OCI-LY1 (cell line): ENCODE results near the gene RUBCN.
"Not testable (repeated sequence)": the region's sequence is repeated elsewhere in the genome, so short reads cannot be mapped to it uniquely, and the experiment has no call there.

Experiments
- EZH2 ChIP-seq: fragments of 200-600 bp; sonication (generic), shearing (Covaris generic); IDR thresholded peaks from 2 replicates; pipeline ENCODE4 v1.8.0; 2017; ENCODE audit warnings: borderline replicate concordance, mixed run types, mild to moderate bottlenecking, antibody characterized with exemption, low read length, moderate library complexity, mixed read lengths
- TF ChIP-seq, protein P1 (sequence below): fragments of 200-600 bp; sonication (generic), shearing (Covaris generic); IDR thresholded peaks from 2 replicates; pipeline ENCODE4 v1.5.1; 2017; ENCODE audit warnings: mild to moderate bottlenecking, antibody characterized with exemption, low read length, moderate library complexity, mixed read lengths

DNA sequence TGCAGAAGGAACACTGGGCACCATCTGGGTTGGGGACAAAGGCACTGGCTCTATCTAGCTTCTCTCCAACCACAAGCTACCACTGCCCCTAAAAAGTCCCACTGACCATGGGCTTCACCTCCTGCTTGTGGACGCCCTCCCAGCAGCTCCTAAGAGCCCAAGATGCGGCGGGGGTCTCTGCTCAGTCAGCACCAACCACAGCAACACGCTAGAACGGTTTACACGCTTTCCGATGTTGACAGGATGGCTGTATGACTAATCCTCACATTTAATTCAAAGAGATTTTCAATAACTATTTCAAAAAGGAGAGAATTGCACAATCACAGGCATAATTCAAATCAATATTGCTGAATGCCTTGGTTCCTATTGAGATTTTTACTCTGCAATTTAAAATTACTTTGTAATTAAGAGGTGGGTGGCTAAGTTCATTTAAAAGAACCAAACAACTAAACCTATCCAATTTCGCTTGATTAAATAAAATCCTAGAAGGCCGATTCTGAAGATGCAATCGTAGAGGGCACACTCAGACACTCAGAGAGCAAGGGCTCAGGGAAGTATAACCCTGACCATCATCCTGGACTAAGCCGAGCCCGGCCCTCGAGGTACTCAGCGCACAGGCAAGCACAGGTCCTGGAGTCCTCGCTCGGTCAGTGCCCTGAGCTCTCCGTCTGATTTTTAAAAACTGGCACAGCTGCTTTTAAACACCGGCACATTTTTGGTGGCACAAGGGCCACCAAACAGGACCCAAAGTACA, 110.1 kb downstream of the RUBCN start:
- TF ChIP-seq, protein P1, sequence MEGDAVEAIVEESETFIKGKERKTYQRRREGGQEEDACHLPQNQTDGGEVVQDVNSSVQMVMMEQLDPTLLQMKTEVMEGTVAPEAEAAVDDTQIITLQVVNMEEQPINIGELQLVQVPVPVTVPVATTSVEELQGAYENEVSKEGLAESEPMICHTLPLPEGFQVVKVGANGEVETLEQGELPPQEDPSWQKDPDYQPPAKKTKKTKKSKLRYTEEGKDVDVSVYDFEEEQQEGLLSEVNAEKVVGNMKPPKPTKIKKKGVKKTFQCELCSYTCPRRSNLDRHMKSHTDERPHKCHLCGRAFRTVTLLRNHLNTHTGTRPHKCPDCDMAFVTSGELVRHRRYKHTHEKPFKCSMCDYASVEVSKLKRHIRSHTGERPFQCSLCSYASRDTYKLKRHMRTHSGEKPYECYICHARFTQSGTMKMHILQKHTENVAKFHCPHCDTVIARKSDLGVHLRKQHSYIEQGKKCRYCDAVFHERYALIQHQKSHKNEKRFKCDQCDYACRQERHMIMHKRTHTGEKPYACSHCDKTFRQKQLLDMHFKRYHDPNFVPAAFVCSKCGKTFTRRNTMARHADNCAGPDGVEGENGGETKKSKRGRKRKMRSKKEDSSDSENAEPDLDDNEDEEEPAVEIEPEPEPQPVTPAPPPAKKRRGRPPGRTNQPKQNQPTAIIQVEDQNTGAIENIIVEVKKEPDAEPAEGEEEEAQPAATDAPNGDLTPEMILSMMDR: not testable (repeated sequence)
- not testable (repeated sequence) for TF ChIP-seq EZH2
